HepG2 (cell line): Measurements from ENCODE around the gene BCL2. TPM values are rescaled to one million over a fixed set of nuclear protein-coding genes. Genes with fewer than 3 reads are reported as not detected.

Experiments
- ATAC-seq: fragments of 200-7000 bp; cut with Tn5 transposase; 3 replicates; pipeline ENCODE4 v1.9.1; 2020; ENCODE audit warnings: mild to moderate bottlenecking, moderate library complexity
- BruUV-seq: library from RNA; stranded (reverse); fragments of 400-500 nt; replicated peaks from 2 replicates; lab custom pipeline; 2021; lab: Mats Ljungman, UMichigan
- CTCF ChIA-PET: fragments of 300-600 bp; formaldehyde crosslinking; extraction: SDS; loops from one replicate; lab custom pipeline; 2021; ENCODE audit warnings: low total read pairs, inconsistent platforms, low intra/inter-chr PET ratio; lab: Yijun Ruan, JAX
- POLR2A ChIA-PET: fragments of 350-600 bp; sonication (Branson Sonifier 250); formaldehyde crosslinking; loops from one replicate; lab custom pipeline; 2020; ENCODE audit warnings: antibody characterized with exemption, inconsistent platforms; lab: Yijun Ruan, JAX
- DNase-seq: peaks from one replicate; pipeline ENCODE4 v3.0.0-alpha.2; 2015; ENCODE audit warnings: low spot score
- FAIRE-seq: peaks from 3 replicates; lab custom pipeline; 2011; peaks lifted over from hg19 to GRCh38; lab: Jason Lieb, UNC
- H2AFZ ChIP-seq: one replicate; pipeline ENCODE4 v1.6.1; 2011; ENCODE audit warnings: low read length, inconsistent platforms
- H3K27ac ChIP-seq: fragments of 300-600 bp; 3 replicates; pipeline ENCODE4 v1.8.0; 2011; ENCODE audit warnings: mixed run types, mild to moderate bottlenecking, mixed read lengths, low read length, inconsistent platforms; ENCODE audit not compliant: insufficient read depth; ENCODE audit errors: extremely low read length
- H3K27me3 ChIP-seq, 2 experiments: fragments of 200-600 bp in 1 of 2; 2 replicates in 1 of 2; 3 replicates in 1 of 2; pipeline versions ENCODE4 v1.6.0 to v1.8.0; 2011; ENCODE audit warnings: low read length in 2 of 2, mild to moderate bottlenecking in 2 of 2, moderate library complexity in 2 of 2, inconsistent platforms in 1 of 2; ENCODE audit not compliant: insufficient read depth in 2 of 2, control insufficient read depth in 1 of 2
- H3K36me3 ChIP-seq, 2 experiments: fragments of 200-600 bp in 1 of 2; replicated peaks in 1 of 2; 2 replicates in 1 of 2; 3 replicates in 1 of 2; pipeline versions ENCODE4 v1.5.1 to v1.8.0; 2011; ENCODE audit warnings: low read length in 2 of 2, inconsistent platforms in 1 of 2; ENCODE audit not compliant: insufficient read depth in 2 of 2, control insufficient read depth in 1 of 2
- H3K4me1 ChIP-seq: 2 replicates; pipeline ENCODE4 v1.5.1; 2012; ENCODE audit warnings: low read length, inconsistent platforms; ENCODE audit not compliant: insufficient read depth
- H3K4me2 ChIP-seq: 2 replicates; pipeline ENCODE4 v1.6.0; 2011; ENCODE audit warnings: low read depth, low read length, inconsistent platforms
- H3K4me3 ChIP-seq, 3 experiments: fragments of 200-600 bp in 1 of 3; sonication (generic), shearing (Covaris generic) in 1 of 3; replicated peaks in 1 of 3; 2 replicates each; pipeline ENCODE4 v1.5.1; 2011 to 2016; ENCODE audit warnings: low read length in 3 of 3, inconsistent platforms in 2 of 3, low read depth in 2 of 3, mild to moderate bottlenecking in 2 of 3, control low read depth in 1 of 3, mixed read lengths in 1 of 3; ENCODE audit not compliant: insufficient read depth in 1 of 3
- H3K79me2 ChIP-seq: one replicate; pipeline ENCODE4 v1.6.1; 2011; ENCODE audit warnings: low read length, inconsistent platforms; ENCODE audit not compliant: insufficient read depth
- H3K9ac ChIP-seq: 2 replicates; pipeline ENCODE4 v1.6.0; 2011; ENCODE audit warnings: mild to moderate bottlenecking, low read depth, low read length, inconsistent platforms; ENCODE audit not compliant: insufficient read depth
- H3K9me3 ChIP-seq: 2 replicates; pipeline ENCODE4 v1.5.1; 2012; ENCODE audit warnings: mild to moderate bottlenecking, low read length
- H4K20me1 ChIP-seq: 2 replicates; pipeline ENCODE4 v1.6.0; 2011; ENCODE audit warnings: inconsistent platforms, mild to moderate bottlenecking, low read length, moderate library complexity; ENCODE audit not compliant: insufficient read depth
- MLLT10 ChIP-seq: sonication (generic); formaldehyde crosslinking; IDR thresholded peaks from 2 replicates; pipeline ENCODE4 v1.4.0; 2020; ENCODE audit warnings: missing genetic modification reagents
- PHF5A ChIP-seq: IDR thresholded peaks from one replicate; pipeline ENCODE4 v1.6.1; 2018; ENCODE audit warnings: low read depth, missing genetic modification reagents; ENCODE audit not compliant: unreplicated experiment
- RBM39 ChIP-seq: fragments of 200-400 bp; formaldehyde crosslinking; IDR thresholded peaks from one replicate; pipeline ENCODE4 v1.6.1; 2018; ENCODE audit warnings: antibody characterized with exemption, mild to moderate bottlenecking, low read depth, low read length; ENCODE audit not compliant: poor library complexity, severe bottlenecking
- SMC3 ChIP-seq: IDR thresholded peaks from 2 replicates; pipeline ENCODE4 v1.6.1; 2011; ENCODE audit warnings: low read length, improper control_type of control experiment
- XRCC5 ChIP-seq: fragments of 200-400 bp; formaldehyde crosslinking; optimal IDR thresholded peaks from 2 replicates; pipeline ENCODE3; 2017; ENCODE audit warnings: mild to moderate bottlenecking, low read length
- ZC3H13 ChIP-seq: sonication (generic); formaldehyde crosslinking; IDR thresholded peaks from 2 replicates; pipeline ENCODE4 v1.8.1; 2023; ENCODE audit warnings: mild to moderate bottlenecking, missing genetic modification reagents, moderate library complexity
- ZNF496 ChIP-seq: sonication (generic); formaldehyde crosslinking; IDR thresholded peaks from 2 replicates; pipeline ENCODE4 v1.8.1; 2023; ENCODE audit warnings: mild to moderate bottlenecking, moderate library complexity, missing genetic modification reagents; ENCODE audit not compliant: insufficient replicate concordance
- ZNF644 ChIP-seq: IDR thresholded peaks from 2 replicates; pipeline ENCODE4 v1.6.1; 2016; ENCODE audit warnings: low read depth
- ZNF879 ChIP-seq: sonication (generic); formaldehyde crosslinking; IDR thresholded peaks from 2 replicates; pipeline ENCODE4 v1.8.1; 2023; ENCODE audit warnings: missing genetic modification reagents
- WGBS: methylation state at CpG from one replicate; pipeline ENCODE4 v1.1.6; 2017; ENCODE audit warnings: low lambda C conversion rate; 5-methylcytosine and 5-hydroxymethylcytosine counted together
- in situ Hi-C: cut with HindIII; loops from 2 replicates; pipeline ENCODE4 v1.10.0; 2017; ENCODE audit warnings: low pct_unique_long_range_greater_than_20kb; ENCODE audit not compliant: extremely low pct_ligation_motif_present
- intact Hi-C: fragments of 100-400 bp; cut with micrococcal nuclease; formaldehyde crosslinking; loops from one replicate; pipeline ENCODE4 v1.10.0; 2022; ENCODE audit not compliant: unreplicated experiment
- polyA plus RNA-seq, 8 experiments: library from polyadenylated mRNA; depleted of rRNA in 3 of 8; stranded (reverse) in 7 of 8; unstranded in 1 of 8; fragments of >200 nt; fragmentation: Illumina TruSeq in 4 of 8; extraction: Trizol in 4 of 8; gene quantifications; 2 replicates each; pipeline versions ENCODE4 v1.2.1 to v1.2.3, GENCODE V29; 2011 to 2016; ENCODE audit warnings: low read depth in 4 of 8, missing spikeins in 1 of 8, mixed read lengths in 1 of 8; ENCODE audit not compliant: insufficient read depth in 1 of 8
- total RNA-seq, 5 experiments: library from RNA; depleted of rRNA; stranded (reverse); fragments of >200 nt; fragmentation: Illumina TruSeq; extraction: Trizol; gene quantifications; 2 replicates each; pipeline ENCODE4 v1.2.3, GENCODE V29; 2016; ENCODE audit warnings: low read depth in 1 of 5
- TF ChIP-seq, protein P1 (sequence below): sonication (generic); formaldehyde crosslinking; IDR thresholded peaks from 2 replicates; pipeline ENCODE4 v1.4.0; 2020; ENCODE audit warnings: mild to moderate bottlenecking, missing genetic modification reagents, borderline replicate concordance
- TF ChIP-seq, protein P2 (sequence below): sonication (generic); formaldehyde crosslinking; IDR thresholded peaks from 2 replicates; pipeline ENCODE4 v1.5.0; 2020; ENCODE audit warnings: missing genetic modification reagents, mild to moderate bottlenecking, borderline replicate concordance
- TF ChIP-seq, protein P3 (sequence below): sonication (generic); formaldehyde crosslinking; IDR thresholded peaks from 2 replicates; pipeline ENCODE4 v1.4.0; 2020; ENCODE audit warnings: mild to moderate bottlenecking, missing genetic modification reagents
- TF ChIP-seq, protein P4 (sequence below): conservative IDR thresholded peaks from 2 replicates; pipeline ENCODE4 v1.6.1; 2018; ENCODE audit warnings: missing genetic modification reagents

The BCL2 gene
- total and polyA plus RNA-seq, 2 of the 13 experiments (the other 11 are each of a cell fraction or from before 2014, with no cell fraction given), result 0.07 to 0.53 TPM

DNA sequence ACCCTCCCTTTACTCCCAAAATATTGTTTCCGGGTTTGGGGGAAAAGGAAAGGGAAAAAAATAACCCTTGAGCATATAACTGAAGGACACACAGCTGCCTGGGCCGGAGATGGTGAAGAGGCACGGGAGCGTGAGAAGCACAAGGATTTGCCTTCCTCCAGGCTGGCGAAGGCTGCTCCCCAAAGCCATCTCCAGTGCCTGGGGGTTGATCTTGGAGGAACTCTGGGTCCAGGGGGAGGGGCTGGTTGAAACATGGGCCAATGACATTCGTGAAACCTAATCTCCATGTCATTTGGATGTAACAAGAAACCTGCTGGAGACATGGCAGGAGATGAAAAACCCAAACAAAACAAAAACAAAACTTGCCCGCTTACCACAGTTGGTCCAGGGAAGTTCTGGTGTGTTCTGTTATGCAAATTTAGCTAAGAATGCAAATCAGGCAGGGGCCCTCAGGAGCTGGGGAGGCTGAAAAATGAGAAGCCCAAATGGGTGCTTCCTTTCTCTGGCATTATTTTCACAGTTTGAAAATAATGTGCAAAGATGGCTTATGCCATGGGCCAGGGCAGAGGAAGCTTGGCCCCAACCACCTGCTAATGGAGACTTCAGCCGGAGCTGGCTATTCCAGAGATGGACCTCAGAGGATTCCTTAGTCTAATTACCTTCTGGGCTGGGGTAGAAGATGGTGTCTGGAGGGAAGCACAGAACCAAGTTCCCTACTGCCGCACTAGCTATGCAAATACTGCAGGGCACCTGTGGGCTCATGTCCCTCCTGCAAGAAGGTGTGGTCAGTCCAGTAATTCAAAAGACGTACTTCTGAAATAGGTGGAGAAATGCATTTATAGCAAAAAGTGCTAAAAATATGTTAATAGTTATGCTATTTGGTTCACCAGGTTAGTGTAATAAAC is 180.9 kb downstream of the BCL2 start (continued):
- TF ChIP-seq, protein P1, sequence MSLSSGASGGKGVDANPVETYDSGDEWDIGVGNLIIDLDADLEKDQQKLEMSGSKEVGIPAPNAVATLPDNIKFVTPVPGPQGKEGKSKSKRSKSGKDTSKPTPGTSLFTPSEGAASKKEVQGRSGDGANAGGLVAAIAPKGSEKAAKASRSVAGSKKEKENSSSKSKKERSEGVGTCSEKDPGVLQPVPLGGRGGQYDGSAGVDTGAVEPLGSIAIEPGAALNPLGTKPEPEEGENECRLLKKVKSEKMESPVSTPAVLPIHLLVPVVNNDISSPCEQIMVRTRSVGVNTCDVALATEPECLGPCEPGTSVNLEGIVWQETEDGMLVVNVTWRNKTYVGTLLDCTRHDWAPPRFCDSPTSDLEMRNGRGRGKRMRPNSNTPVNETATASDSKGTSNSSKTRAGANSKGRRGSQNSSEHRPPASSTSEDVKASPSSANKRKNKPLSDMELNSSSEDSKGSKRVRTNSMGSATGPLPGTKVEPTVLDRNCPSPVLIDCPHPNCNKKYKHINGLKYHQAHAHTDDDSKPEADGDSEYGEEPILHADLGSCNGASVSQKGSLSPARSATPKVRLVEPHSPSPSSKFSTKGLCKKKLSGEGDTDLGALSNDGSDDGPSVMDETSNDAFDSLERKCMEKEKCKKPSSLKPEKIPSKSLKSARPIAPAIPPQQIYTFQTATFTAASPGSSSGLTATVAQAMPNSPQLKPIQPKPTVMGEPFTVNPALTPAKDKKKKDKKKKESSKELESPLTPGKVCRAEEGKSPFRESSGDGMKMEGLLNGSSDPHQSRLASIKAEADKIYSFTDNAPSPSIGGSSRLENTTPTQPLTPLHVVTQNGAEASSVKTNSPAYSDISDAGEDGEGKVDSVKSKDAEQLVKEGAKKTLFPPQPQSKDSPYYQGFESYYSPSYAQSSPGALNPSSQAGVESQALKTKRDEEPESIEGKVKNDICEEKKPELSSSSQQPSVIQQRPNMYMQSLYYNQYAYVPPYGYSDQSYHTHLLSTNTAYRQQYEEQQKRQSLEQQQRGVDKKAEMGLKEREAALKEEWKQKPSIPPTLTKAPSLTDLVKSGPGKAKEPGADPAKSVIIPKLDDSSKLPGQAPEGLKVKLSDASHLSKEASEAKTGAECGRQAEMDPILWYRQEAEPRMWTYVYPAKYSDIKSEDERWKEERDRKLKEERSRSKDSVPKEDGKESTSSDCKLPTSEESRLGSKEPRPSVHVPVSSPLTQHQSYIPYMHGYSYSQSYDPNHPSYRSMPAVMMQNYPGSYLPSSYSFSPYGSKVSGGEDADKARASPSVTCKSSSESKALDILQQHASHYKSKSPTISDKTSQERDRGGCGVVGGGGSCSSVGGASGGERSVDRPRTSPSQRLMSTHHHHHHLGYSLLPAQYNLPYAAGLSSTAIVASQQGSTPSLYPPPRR (CRISPR knock-in tag), result no peak
- TF ChIP-seq MLLT10, result no peak
- TF ChIP-seq XRCC5, result no peak

DNA sequence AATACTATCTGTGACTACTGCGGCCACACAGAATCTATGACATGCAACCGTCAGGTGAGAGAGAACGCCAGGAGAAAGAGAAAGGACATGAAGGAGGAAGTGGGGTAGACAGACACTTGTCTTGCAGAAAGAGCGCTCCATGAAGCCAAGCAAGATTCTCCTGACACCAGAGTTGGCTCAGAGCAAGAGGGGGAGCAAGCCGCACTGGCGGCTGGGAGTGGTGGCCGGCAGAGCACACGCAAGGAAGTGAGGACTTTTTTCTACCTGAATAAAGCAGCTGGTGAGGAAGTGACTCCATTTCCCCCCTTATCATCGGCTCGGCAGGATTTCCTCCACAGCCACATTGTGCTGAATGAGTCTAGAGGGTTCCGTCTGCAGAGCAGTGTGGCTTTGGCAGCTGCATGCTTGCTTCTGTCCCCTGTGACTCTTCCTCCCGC is 181.6 kb downstream of the BCL2 start:
- H2AFZ ChIP-seq, result no peak overlapping the region
- peaks cover 0 to 11% of the 10 kb centered on the region in 2 experiments; a peak in 2 of 5 replicates for H3K27me3 ChIP-seq
- no peaks in the 10 kb centered on the region for H4K20me1 ChIP-seq
- H3K79me2 ChIP-seq, result no peaks in the 10 kb centered on the region
- no peaks in the 10 kb centered on the region for H3K4me1 ChIP-seq
- no peak overlapping the region for H3K9ac ChIP-seq
- intact Hi-C loops (no loop called here), in situ Hi-C loops (loop anchor here (10.0 kb wide), 2 partner anchors 177 to 307 kb away; partner anchors contain the start of gene BCL2)
- no peak for FAIRE-seq
- ChIA-PET POLR2A (no interaction called here), CTCF (no interaction called here)
- no peaks in the 10 kb centered on the region for H3K36me3 ChIP-seq
- DNase-seq, result no peak
- BruUV-seq, result no TSS peak
- WGBS, result 55% methylated on average over 12 of the region's 12 CpGs
- no peak for ATAC-seq
- H3K9me3 ChIP-seq, result no peaks in the 10 kb centered on the region
- H3K4me2 ChIP-seq, result no peak overlapping the region
- no peak overlapping the region for H3K4me3 ChIP-seq
- H3K27ac ChIP-seq, result no peak overlapping the region
- TF ChIP-seq, protein P2, sequence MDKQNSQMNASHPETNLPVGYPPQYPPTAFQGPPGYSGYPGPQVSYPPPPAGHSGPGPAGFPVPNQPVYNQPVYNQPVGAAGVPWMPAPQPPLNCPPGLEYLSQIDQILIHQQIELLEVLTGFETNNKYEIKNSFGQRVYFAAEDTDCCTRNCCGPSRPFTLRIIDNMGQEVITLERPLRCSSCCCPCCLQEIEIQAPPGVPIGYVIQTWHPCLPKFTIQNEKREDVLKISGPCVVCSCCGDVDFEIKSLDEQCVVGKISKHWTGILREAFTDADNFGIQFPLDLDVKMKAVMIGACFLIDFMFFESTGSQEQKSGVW (CRISPR knock-in tag), result no peak
- TF ChIP-seq ZNF496 (CRISPR knock-in tag) (no peak), ZNF644 (CRISPR knock-in tag) (no peak), RBM39 (no peak), ZNF879 (no peak), PHF5A (CRISPR knock-in tag) (no peak), SMC3 (no peak), ZC3H13 (no peak)
- TF ChIP-seq, protein P3, sequence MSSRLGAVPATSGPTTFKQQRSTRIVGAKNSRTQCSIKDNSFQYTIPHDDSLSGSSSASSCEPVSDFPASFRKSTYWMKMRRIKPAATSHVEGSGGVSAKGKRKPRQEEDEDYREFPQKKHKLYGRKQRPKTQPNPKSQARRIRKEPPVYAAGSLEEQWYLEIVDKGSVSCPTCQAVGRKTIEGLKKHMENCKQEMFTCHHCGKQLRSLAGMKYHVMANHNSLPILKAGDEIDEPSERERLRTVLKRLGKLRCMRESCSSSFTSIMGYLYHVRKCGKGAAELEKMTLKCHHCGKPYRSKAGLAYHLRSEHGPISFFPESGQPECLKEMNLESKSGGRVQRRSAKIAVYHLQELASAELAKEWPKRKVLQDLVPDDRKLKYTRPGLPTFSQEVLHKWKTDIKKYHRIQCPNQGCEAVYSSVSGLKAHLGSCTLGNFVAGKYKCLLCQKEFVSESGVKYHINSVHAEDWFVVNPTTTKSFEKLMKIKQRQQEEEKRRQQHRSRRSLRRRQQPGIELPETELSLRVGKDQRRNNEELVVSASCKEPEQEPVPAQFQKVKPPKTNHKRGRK (CRISPR knock-in tag), result no peak
- TF ChIP-seq, protein P4, sequence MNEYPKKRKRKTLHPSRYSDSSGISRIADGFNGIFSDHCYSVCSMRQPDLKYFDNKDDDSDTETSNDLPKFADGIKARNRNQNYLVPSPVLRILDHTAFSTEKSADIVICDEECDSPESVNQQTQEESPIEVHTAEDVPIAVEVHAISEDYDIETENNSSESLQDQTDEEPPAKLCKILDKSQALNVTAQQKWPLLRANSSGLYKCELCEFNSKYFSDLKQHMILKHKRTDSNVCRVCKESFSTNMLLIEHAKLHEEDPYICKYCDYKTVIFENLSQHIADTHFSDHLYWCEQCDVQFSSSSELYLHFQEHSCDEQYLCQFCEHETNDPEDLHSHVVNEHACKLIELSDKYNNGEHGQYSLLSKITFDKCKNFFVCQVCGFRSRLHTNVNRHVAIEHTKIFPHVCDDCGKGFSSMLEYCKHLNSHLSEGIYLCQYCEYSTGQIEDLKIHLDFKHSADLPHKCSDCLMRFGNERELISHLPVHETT (CRISPR knock-in tag), result no peak
